Neural cell (in vitro differentiated cells): ENCODE data around the gene ENTREP3. TPM values are rescaled to one million over a fixed set of nuclear protein-coding genes. Genes with fewer than 3 reads are reported as not detected.

ENCODE experiments used
- H2AFZ ChIP-seq: fragments of 200-600, 300-800 bp; sonication (generic), shearing (Covaris generic); 2 replicates; pipeline ENCODE4 v1.6.0; 2014; ENCODE audit warnings: low read depth, mild to moderate bottlenecking, antibody characterized with exemption, low read length, moderate library complexity
- H3F3A ChIP-seq: fragments of 200-600 bp; shearing (Covaris generic); 2 replicates; pipeline ENCODE4 v1.6.1; 2016; ENCODE audit warnings: mild to moderate bottlenecking, moderate library complexity, mixed read lengths, antibody characterized with exemption, low read length; ENCODE audit not compliant: insufficient read depth, poor library complexity, severe bottlenecking
- H3K27ac ChIP-seq: fragments of 200-600, 300-800 bp; sonication (generic), shearing (Covaris generic); 2 replicates; pipeline ENCODE4 v1.5.1; 2014; ENCODE audit warnings: mild to moderate bottlenecking, low read length, moderate library complexity
- H3K27me3 ChIP-seq: fragments of 300-800, 200-600 bp; sonication (generic), shearing (Covaris generic); 2 replicates; pipeline ENCODE4 v1.6.0; 2014; ENCODE audit warnings: mild to moderate bottlenecking, low read depth, low read length, moderate library complexity; ENCODE audit not compliant: insufficient read depth
- H3K36me3 ChIP-seq: fragments of 300-800, 200-600 bp; sonication (generic), shearing (Covaris generic); 2 replicates; pipeline ENCODE4 v1.5.1; 2014; ENCODE audit warnings: mild to moderate bottlenecking, antibody characterized with exemption, low read length, moderate library complexity; ENCODE audit not compliant: insufficient read depth
- H3K4me2 ChIP-seq: fragments of 300-800, 200-600 bp; sonication (generic), shearing (Covaris generic); 2 replicates; pipeline ENCODE4 v1.6.0; 2014; ENCODE audit warnings: mild to moderate bottlenecking, low read length
- H3K4me3 ChIP-seq: fragments of 300-800, 200-600 bp; sonication (generic), shearing (Covaris generic); 2 replicates; pipeline ENCODE4 v1.5.1; 2014; ENCODE audit warnings: mild to moderate bottlenecking, low read length, moderate library complexity
- H3K79me2 ChIP-seq: fragments of 200-600 bp; shearing (Covaris generic); replicated peaks from 2 replicates; pipeline ENCODE4 v1.6.0; 2014; ENCODE audit warnings: mild to moderate bottlenecking, low read length, moderate library complexity; ENCODE audit not compliant: insufficient read depth
- H3K9ac ChIP-seq: fragments of 300-800, 200-600 bp; sonication (generic), shearing (Covaris generic); 2 replicates; pipeline ENCODE4 v1.6.1; 2016; ENCODE audit warnings: mild to moderate bottlenecking, low read length, mixed read lengths
- H3K9me2 ChIP-seq: fragments of 200-600 bp; shearing (Covaris generic); 2 replicates; pipeline ENCODE4 v1.6.1; 2016; ENCODE audit warnings: mild to moderate bottlenecking, low read length, mixed read lengths; ENCODE audit not compliant: insufficient read depth
- H3K9me3 ChIP-seq: fragments of 200-600, 300-800 bp; sonication (generic), shearing (Covaris generic); 2 replicates; pipeline ENCODE4 v1.6.1; 2016; ENCODE audit warnings: mild to moderate bottlenecking, mixed run types, low read length, moderate library complexity, mixed read lengths
- H4K20me1 ChIP-seq: fragments of 200-600 bp; shearing (Covaris generic); 2 replicates; pipeline ENCODE4 v1.6.1; 2016; ENCODE audit warnings: mild to moderate bottlenecking, mixed run types; ENCODE audit not compliant: insufficient read depth
- CTCF ChIP-seq: fragments of 450-650 bp; IDR thresholded peaks from 2 replicates; pipeline ENCODE4 v1.5.1; 2014; ENCODE audit warnings: antibody characterized with exemption, mild to moderate bottlenecking, moderate library complexity; ENCODE audit not compliant: poor library complexity, severe bottlenecking
- EP300 ChIP-seq: fragments of 450-650 bp; conservative IDR thresholded peaks from 2 replicates; pipeline ENCODE4 v1.6.1; 2014; ENCODE audit warnings: antibody characterized with exemption, mild to moderate bottlenecking, moderate library complexity; ENCODE audit not compliant: poor library complexity, severe bottlenecking
- EZH2 ChIP-seq: fragments of 200-600, 300-800 bp; shearing (Covaris generic), sonication (generic); IDR thresholded peaks from 2 replicates; pipeline ENCODE4 v1.6.1; 2014; ENCODE audit warnings: antibody characterized with exemption, low read length, borderline replicate concordance, mild to moderate bottlenecking; ENCODE audit not compliant: insufficient read depth, poor library complexity, severe bottlenecking
- MXI1 ChIP-seq: fragments of 450-650 bp; conservative IDR thresholded peaks from 2 replicates; pipeline ENCODE4 v1.6.1; 2014; ENCODE audit warnings: antibody characterized with exemption, mild to moderate bottlenecking; ENCODE audit not compliant: poor library complexity, severe bottlenecking
- POLR2AphosphoS5 ChIP-seq: IDR thresholded peaks from 2 replicates; pipeline ENCODE4 v1.6.1; 2012
- RAD21 ChIP-seq: fragments of 450-650 bp; conservative IDR thresholded peaks from 2 replicates; pipeline ENCODE4 v1.6.1; 2014; ENCODE audit warnings: antibody characterized with exemption, mild to moderate bottlenecking, moderate library complexity
- SMC3 ChIP-seq: fragments of 450-650 bp; conservative IDR thresholded peaks from 2 replicates; pipeline ENCODE4 v1.6.1; 2014; ENCODE audit warnings: antibody characterized with exemption, mild to moderate bottlenecking, moderate library complexity; ENCODE audit not compliant: poor library complexity
- TAF1 ChIP-seq: IDR thresholded peaks from 2 replicates; pipeline ENCODE4 v1.6.1; 2012; ENCODE audit warnings: low read depth
- polyA plus RNA-seq: library from polyadenylated mRNA; depleted of rRNA; stranded (reverse); fragments of >200 nt; gene quantifications from 2 replicates; pipeline ENCODE4 v1.2.3, GENCODE V29; 2014
- TF ChIP-seq, protein P1 (sequence below): IDR thresholded peaks from 2 replicates; pipeline ENCODE4 v1.6.1; 2012; ENCODE audit warnings: borderline replicate concordance

Gene ENTREP3
- polyA plus RNA-seq, 1 donor from 2014 or later: 11.1 TPM

DNA sequence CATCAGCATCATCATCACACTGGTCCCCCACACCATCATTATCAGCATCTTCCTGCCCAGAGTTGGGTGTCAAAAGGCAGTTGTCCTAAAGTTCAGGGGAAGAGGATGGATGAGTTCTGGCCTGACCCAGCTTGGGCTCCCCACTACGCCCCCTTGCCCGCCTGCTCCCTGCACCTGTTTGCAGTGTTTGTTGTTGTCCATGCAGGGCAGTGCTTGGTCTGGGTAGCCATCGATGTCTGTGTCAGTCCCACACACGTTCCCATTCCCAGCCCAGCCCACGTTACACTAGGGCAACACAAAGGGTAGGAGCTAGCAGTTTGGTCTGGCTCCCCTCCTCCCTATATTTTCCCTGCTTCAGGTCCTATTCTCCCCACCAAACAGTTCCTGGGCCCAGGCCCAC, 54.4 kb downstream of the ENTREP3 start:
- no peaks in the 10 kb centered on the region for H3K36me3 ChIP-seq
- H3K9ac ChIP-seq: no peak overlapping the region
- H3K27me3 ChIP-seq: no peaks in the 10 kb centered on the region
- H4K20me1 ChIP-seq: no peaks in the 10 kb centered on the region
- no peaks in the 10 kb centered on the region for H3K9me3 ChIP-seq
- no peaks in the 10 kb centered on the region for H3K9me2 ChIP-seq
- no peak overlapping the region for H3K4me3 ChIP-seq
- H2AFZ ChIP-seq: no peak overlapping the region
- no peaks in the 10 kb centered on the region for H3F3A ChIP-seq
- peaks cover 41% of the 10 kb centered on the region for H3K79me2 ChIP-seq
- H3K27ac ChIP-seq: no peak overlapping the region
- TF ChIP-seq, protein P1, sequence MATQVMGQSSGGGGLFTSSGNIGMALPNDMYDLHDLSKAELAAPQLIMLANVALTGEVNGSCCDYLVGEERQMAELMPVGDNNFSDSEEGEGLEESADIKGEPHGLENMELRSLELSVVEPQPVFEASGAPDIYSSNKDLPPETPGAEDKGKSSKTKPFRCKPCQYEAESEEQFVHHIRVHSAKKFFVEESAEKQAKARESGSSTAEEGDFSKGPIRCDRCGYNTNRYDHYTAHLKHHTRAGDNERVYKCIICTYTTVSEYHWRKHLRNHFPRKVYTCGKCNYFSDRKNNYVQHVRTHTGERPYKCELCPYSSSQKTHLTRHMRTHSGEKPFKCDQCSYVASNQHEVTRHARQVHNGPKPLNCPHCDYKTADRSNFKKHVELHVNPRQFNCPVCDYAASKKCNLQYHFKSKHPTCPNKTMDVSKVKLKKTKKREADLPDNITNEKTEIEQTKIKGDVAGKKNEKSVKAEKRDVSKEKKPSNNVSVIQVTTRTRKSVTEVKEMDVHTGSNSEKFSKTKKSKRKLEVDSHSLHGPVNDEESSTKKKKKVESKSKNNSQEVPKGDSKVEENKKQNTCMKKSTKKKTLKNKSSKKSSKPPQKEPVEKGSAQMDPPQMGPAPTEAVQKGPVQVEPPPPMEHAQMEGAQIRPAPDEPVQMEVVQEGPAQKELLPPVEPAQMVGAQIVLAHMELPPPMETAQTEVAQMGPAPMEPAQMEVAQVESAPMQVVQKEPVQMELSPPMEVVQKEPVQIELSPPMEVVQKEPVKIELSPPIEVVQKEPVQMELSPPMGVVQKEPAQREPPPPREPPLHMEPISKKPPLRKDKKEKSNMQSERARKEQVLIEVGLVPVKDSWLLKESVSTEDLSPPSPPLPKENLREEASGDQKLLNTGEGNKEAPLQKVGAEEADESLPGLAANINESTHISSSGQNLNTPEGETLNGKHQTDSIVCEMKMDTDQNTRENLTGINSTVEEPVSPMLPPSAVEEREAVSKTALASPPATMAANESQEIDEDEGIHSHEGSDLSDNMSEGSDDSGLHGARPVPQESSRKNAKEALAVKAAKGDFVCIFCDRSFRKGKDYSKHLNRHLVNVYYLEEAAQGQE: no peak
- no peak for TF ChIP-seq TAF1
- no peak for TF ChIP-seq POLR2AphosphoS5
- TF ChIP-seq EP300: no peak
- no peak for TF ChIP-seq SMC3
- TF ChIP-seq RAD21: no peak
- TF ChIP-seq EZH2: no peak
- no peak for TF ChIP-seq MXI1
- no peak for TF ChIP-seq CTCF
- no peak overlapping the region for H3K4me2 ChIP-seq

DNA sequence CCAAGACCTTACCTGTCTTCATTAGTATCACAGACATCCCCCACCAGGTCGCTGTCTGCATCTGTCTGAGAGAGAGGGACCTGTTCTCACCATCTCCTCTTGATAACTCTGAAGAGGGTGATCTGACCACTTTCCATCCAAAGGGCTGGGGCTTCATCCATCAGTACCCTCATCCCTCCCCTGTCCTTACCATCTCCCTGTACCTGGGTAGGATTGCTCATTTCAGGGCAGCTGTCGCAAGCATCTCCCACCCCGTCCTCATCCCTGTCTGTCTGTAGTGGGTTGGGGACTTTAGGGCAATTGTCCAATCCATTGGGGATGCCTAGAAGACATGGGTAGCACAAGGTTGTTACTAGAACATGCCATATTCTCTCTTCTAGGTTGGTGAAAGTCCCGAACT, 55.5 kb downstream of the ENTREP3 start:
- Histone ChIP-seq H4K20me1 (no peaks in the 10 kb centered on the region), H3F3A (no peaks in the 10 kb centered on the region), H3K27ac (no peak overlapping the region), H3K9me2 (no peaks in the 10 kb centered on the region), H3K4me3 (no peak overlapping the region), H3K27me3 (no peaks in the 10 kb centered on the region), H3K9ac (no peak overlapping the region), H3K36me3 (no peaks in the 10 kb centered on the region), H3K79me2 (peaks cover 39% of the 10 kb centered on the region), H3K4me2 (no peak overlapping the region), H2AFZ (no peak overlapping the region), H3K9me3 (no peaks in the 10 kb centered on the region)
- no peak for TF ChIP-seq MXI1
- TF ChIP-seq CTCF: no peak
- TF ChIP-seq, protein P1: no peak
- TF ChIP-seq SMC3: no peak
- TF ChIP-seq EZH2: no peak
- no peak for TF ChIP-seq TAF1
- TF ChIP-seq EP300: no peak
- TF ChIP-seq RAD21: no peak
- TF ChIP-seq POLR2AphosphoS5: no peak
